H1 (cell line): Measurements from ENCODE around the gene UGT1A10. TPM values are rescaled to one million over a fixed set of nuclear protein-coding genes. Genes with fewer than 3 reads are reported as not detected.

Experiments
- GABPA ChIP-seq: IDR thresholded peaks from 2 replicates; pipeline ENCODE4 v1.6.1; 2011; ENCODE audit warnings: mild to moderate bottlenecking, low read length, moderate library complexity, borderline replicate concordance; ENCODE audit not compliant: insufficient read depth
- polyA plus RNA-seq, 7 experiments: library from polyadenylated mRNA; depleted of rRNA in 3 of 7; stranded (reverse) in 5 of 7; unstranded in 2 of 7; fragments of >200 nt in 5 of 7; fragments of 200-250 nt in 2 of 7; gene quantifications; 1 replicate in 5 of 7; 2 replicates in 1 of 7; 4 replicates in 1 of 7; pipeline versions ENCODE4 v1.2.1 to v1.2.3, GENCODE V29; 2011 to 2013; ENCODE audit warnings: missing spikeins in 2 of 7, mixed read lengths in 2 of 7
- total RNA-seq: library from RNA; stranded (reverse); fragmentation: NEBNext Ultra II Directional; extraction: Animal tissue kit (Norgen Biotek cat#: 25700); gene quantifications from 2 replicates; pipeline ENCODE4 v1.2.1, GENCODE V29; 2021

The UGT1A10 gene
- total and polyA plus RNA-seq, 2 of the 8 experiments (the other 6 are each of a cell fraction or from before 2014, with no cell fraction given) = not detected

DNA sequence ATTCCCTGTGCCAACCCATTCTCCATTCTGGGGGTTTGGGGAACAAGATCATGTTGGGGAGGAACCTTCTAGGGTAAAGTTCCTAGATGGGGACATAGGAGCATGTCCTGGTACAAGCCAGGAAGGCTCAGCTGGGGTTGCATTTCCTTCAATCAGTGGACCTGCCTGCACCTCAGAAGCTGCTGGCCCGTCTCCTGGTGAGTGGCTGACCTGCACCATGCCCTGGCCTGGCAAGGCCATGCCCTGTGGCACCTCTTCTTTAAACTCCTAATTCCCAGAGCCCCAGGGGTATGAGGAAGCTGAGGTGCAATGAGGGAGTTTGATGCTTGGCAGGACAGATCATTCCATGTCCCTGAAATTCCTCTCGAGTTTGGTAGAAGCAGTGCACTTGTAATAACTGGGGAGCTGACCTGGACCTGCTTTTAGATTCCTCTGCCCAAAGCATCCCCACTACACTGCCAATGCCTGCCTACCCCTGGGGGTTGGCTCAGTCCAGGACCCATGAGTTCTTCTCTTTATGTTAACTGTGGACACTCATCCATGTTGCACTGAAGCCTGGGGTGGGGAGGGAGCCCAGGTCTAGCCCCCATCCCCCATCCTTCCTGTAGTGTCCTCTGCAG is 167.2 kb downstream of the UGT1A10 start (continued):
- no peak for TF ChIP-seq GABPA
- TF ChIP-seq, all 59 proteins: peak for 0
